Activated CD8-positive, alpha-beta T cell treated with anti-CD3 and anti-CD28 coated beads for 36 hours (primary cell): ENCODE data around the gene NBAS. TPM values are rescaled to one million over a fixed set of nuclear protein-coding genes. Genes with fewer than 3 reads are reported as not detected.

Experiments used
- ATAC-seq: fragments of 200-7000 bp; cut with Tn5 transposase; one replicate; pipeline ENCODE4 v1.10.0; 2021; ENCODE audit warnings: mild to moderate bottlenecking, moderate library complexity
- CTCF ChIA-PET: fragments of 350-600 bp; sonication (Branson Sonifier 250); formaldehyde crosslinking; loops from one replicate; lab custom pipeline; 2021; ENCODE audit warnings: antibody characterized with exemption; lab: Charles Lee
- POLR2A ChIA-PET: fragments of 350-600 bp; sonication (Branson Sonifier 250); formaldehyde crosslinking; loops from one replicate; lab custom pipeline; 2021; ENCODE audit warnings: antibody characterized with exemption; lab: Charles Lee
- DNase-seq: peaks from one replicate; pipeline ENCODE4 v3.0.0-alpha.2; 2020
- H3K27ac Mint-ChIP-seq: one replicate; pipeline ENCODE4 v1.8.0; 2021; ENCODE audit warnings: mild to moderate bottlenecking, mixed read lengths
- H3K27me3 Mint-ChIP-seq: one replicate; pipeline ENCODE4 v1.8.0; 2021; ENCODE audit warnings: mixed read lengths
- H3K36me3 Mint-ChIP-seq: one replicate; pipeline ENCODE4 v1.8.0; 2021; ENCODE audit warnings: low read depth, mixed read lengths
- H3K4me1 Mint-ChIP-seq: one replicate; pipeline ENCODE4 v1.8.0; 2021; ENCODE audit warnings: low read depth, mixed read lengths
- H3K4me3 Mint-ChIP-seq: one replicate; pipeline ENCODE4 v1.8.0; 2021; ENCODE audit warnings: mild to moderate bottlenecking, moderate library complexity, mixed read lengths
- H3K9me3 Mint-ChIP-seq: one replicate; pipeline ENCODE4 v1.8.0; 2021; ENCODE audit warnings: mixed read lengths
- CTCF ChIP-seq: fragments of 200-600 bp; IDR thresholded peaks from one replicate; pipeline ENCODE4 v1.8.0; 2022; ENCODE audit warnings: antibody characterized with exemption, mild to moderate bottlenecking
- intact Hi-C: fragments of 100-400 bp; cut with micrococcal nuclease; formaldehyde crosslinking; loops from one replicate; pipeline ENCODE4 v1.10.0; 2022
- total RNA-seq, 2 experiments: library from RNA; stranded (reverse); gene quantifications; one replicate each; pipeline ENCODE4 v1.2.3, GENCODE V29; 2021

The NBAS gene
- total RNA-seq, 2 experiments from 2014 or later = 40.9 to 41.9 TPM

DNA sequence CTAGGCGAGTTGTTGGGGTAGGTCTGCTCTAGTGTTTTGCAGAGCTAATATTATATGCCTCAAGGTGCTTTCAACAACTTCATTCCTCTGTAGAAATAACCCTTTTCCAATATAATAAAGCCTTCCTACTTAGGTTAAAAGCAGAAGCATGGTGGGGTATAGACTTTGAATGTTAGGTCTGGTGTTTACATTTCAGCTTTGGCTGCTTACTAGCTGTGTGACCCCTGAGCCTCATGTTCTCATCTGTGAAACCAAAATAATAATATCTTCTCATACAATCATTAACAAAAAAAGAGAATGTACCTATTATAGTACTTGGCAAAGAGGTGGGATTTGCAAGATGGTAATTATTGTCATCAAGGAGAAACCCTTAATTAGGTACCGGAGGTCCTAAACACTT lies 386.6 kb downstream of the NBAS start:
- no peak for TF ChIP-seq CTCF
- DNase-seq = no peak
- Mint-ChIP-seq H3K27me3 (peaks cover 7% of the 10 kb centered on the region), H3K9me3 (no peaks in the 10 kb centered on the region), H3K36me3 (peaks cover 30% of the 10 kb centered on the region), H3K4me3 (no peak overlapping the region), H3K27ac (no peak overlapping the region), H3K4me1 (peaks cover 47% of the 10 kb centered on the region)
- intact Hi-C loops = loop anchor here (10.0 kb wide), 2 partner anchors 140 to 410 kb away; no protein-coding TSS in a partner anchor
- CTCF ChIA-PET = no interaction called here
- POLR2A ChIA-PET = no interaction called here
- no peak for ATAC-seq

GRCh38 chr2:15173501-15173900 lies 387.6 kb downstream of the NBAS start:
- peaks cover 38% of the 10 kb centered on the region for H3K4me1 Mint-ChIP-seq
- ATAC-seq = peak; percentile 5
- no peak overlapping the region for H3K4me3 Mint-ChIP-seq
- DNase-seq = peak; percentile 32
- ChIA-PET CTCF (interaction anchor here (1.4 kb wide), 1 partner anchor 13 kb away, joined by 5 read pairs; no protein-coding TSS in a partner anchor), POLR2A (no interaction called here)
- no peak overlapping the region for H3K27ac Mint-ChIP-seq
- peaks cover 26% of the 10 kb centered on the region for H3K36me3 Mint-ChIP-seq
- H3K27me3 Mint-ChIP-seq = peaks cover 4% of the 10 kb centered on the region
- H3K9me3 Mint-ChIP-seq = no peaks in the 10 kb centered on the region
- no peak for TF ChIP-seq CTCF
- intact Hi-C loops = loop anchor here (10.0 kb wide), 2 partner anchors 141 to 411 kb away; no protein-coding TSS in a partner anchor

GRCh38 chr2:15172825-15173224 lies 388.3 kb downstream of the NBAS start:
- Mint-ChIP-seq H3K4me1 (peaks cover 32% of the 10 kb centered on the region), H3K27ac (no peak overlapping the region), H3K4me3 (no peak overlapping the region), H3K27me3 (peaks cover 3% of the 10 kb centered on the region), H3K36me3 (peaks cover 25% of the 10 kb centered on the region), H3K9me3 (no peaks in the 10 kb centered on the region)
- ATAC-seq (no peak), DNase-seq (no peak)
- no peak for TF ChIP-seq CTCF
- CTCF ChIA-PET = interaction anchor here (1.4 kb wide), 1 partner anchor 12 kb away, joined by 5 read pairs; no protein-coding TSS in a partner anchor
- intact Hi-C loops = loop anchor here (10.0 kb wide), 2 partner anchors 142 to 412 kb away; no protein-coding TSS in a partner anchor
- POLR2A ChIA-PET = no interaction called here

GRCh38 chr2:15170070-15170775 lies 390.9 kb downstream of the NBAS start:
- DNase-seq = no peak
- Mint-ChIP-seq H3K27ac (no peak overlapping the region), H3K9me3 (no peaks in the 10 kb centered on the region), H3K4me1 (peaks cover 9% of the 10 kb centered on the region), H3K36me3 (peaks cover 21% of the 10 kb centered on the region), H3K4me3 (no peak overlapping the region), H3K27me3 (no peaks in the 10 kb centered on the region)
- ChIA-PET CTCF (no interaction called here), POLR2A (no interaction called here)
- ATAC-seq = no peak
- TF ChIP-seq CTCF = no peak
- intact Hi-C loops = loop anchor here (10.0 kb wide), 2 partner anchors 145 to 415 kb away; no protein-coding TSS in a partner anchor

DNA sequence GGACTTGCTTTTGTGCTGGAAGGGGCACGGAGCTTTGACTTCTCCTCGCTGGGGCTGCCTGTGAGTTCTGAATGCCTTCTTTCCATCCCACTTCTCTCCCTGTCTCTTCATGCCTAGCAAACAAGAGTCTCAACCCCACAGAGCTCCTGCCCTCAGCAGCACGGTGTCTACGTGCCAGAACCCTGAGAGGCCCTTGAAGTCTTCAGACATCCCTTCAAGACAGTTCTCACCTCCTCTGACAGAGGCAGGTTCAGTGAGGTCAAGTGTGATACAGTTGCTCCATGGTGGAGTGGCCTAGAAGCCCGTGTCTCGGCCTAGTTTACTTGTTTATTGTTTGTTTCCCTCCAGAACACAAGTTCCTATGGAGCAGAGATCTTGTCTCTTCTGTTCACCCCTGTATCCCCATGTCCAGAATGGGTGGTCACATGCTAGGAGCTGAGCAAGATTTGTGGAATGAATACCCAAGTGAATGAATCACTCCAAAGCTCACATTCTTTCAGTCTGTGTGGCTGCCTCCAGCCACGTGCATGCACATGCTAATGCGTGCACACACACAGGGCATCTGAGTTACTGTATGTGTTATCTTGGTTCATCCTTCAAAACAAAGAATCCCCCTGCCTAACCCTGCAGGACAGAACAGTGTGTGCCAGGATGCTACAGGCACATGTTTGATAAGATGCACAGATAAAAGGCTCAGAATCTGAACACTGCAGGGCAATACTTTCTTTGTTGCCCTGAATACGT lies 391.6 kb downstream of the NBAS start:
- ChIA-PET POLR2A (no interaction called here), CTCF (no interaction called here)
- Mint-ChIP-seq H3K9me3 (no peaks in the 10 kb centered on the region), H3K27ac (no peak overlapping the region), H3K4me3 (no peak overlapping the region), H3K4me1 (peaks cover 9% of the 10 kb centered on the region), H3K27me3 (no peaks in the 10 kb centered on the region), H3K36me3 (peaks cover 22% of the 10 kb centered on the region)
- DNase-seq = no peak
- no peak for TF ChIP-seq CTCF
- ATAC-seq = no peak
- intact Hi-C loops = loop anchor here (10.0 kb wide), 2 partner anchors 145 to 415 kb away; no protein-coding TSS in a partner anchor
